GM18909 (cell line): ENCODE data around the gene CATSPER1.

Source experiments
- ATAC-seq: cut with Tn5 transposase; IDR thresholded peaks from one replicate; pipeline ENCODE4 v1.9.1; 2021; ENCODE audit warnings: mild to moderate bottlenecking; ENCODE audit not compliant: unreplicated experiment, poor library complexity

The CATSPER1 gene

GRCh38 chr11:66026017-66026529 lies at the start of gene CATSPER1:
Gene CATSPER1 (minus strand): TSS chr11:66026479. CDS start chr11:66026379, 100 bp downstream.
- ATAC-seq: no peak

DNA sequence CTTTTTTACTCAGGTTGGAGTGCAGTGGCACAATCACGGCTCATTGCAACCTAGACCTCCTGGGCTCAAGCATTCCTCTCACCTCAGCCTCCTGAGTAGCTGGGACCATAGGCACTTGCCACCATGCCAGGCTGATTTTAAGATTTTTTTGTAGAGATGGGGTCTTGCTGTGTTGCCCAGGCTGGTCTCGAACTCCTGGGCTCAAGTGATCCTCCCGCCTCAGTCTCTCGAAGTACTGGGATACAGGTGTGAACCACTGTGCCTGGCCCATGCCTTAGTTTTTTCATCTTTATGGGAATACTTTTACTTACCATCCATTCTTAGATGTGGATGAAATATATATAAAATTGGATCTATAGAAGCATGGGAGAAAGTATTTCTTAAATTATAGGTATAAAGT lies 49.0 kb upstream of the CATSPER1 start:
- ATAC-seq: no peak

DNA sequence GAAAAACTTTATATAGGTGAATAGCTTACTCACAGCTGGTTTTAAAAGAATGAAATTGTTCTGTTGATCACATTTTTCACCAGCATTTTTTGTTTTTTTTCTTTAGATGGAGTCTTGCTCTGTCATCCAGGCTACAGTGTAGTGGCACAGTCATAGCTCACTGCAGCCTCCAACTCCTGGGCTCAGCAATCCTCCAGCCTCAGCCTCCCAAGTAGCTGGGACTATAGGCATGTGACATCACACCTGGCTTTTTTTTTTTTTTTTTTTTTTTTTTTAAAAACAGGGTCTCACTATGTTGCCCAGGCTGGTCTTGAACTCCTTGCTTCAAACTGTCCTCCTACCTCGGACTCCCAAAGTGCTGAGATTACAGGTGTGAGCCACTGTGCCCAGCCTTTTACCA lies 47.4 kb upstream of the CATSPER1 start:
- ATAC-seq: no peak

DNA sequence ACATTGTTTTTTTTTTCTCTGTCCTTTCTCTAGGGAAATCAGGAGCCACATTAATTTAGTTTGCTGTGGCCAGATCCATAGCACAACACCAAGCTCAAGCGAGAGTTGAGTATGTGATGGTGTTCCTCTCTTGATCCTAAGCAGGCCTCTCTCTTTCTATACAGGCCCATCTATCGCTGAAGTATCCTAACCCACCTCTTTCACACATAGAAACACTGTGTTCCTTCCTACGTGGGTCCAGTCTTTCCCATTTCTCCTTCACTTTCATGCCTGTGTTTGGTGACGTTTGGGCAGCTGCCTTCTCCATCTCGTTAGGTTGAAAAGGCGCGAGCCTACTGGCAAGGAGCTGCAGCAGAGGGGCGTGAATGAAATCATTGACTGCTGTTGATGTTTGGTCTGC lies 46.2 kb upstream of the CATSPER1 start:
- no peak for ATAC-seq

- no peak for ATAC-seq
These were observed 45.8 kb upstream of the CATSPER1 start for GRCh38 chr11:66072081-66072480.

- ATAC-seq: no peak
These were observed 45.1 kb upstream of the CATSPER1 start for GRCh38 chr11:66071381-66071801.

DNA sequence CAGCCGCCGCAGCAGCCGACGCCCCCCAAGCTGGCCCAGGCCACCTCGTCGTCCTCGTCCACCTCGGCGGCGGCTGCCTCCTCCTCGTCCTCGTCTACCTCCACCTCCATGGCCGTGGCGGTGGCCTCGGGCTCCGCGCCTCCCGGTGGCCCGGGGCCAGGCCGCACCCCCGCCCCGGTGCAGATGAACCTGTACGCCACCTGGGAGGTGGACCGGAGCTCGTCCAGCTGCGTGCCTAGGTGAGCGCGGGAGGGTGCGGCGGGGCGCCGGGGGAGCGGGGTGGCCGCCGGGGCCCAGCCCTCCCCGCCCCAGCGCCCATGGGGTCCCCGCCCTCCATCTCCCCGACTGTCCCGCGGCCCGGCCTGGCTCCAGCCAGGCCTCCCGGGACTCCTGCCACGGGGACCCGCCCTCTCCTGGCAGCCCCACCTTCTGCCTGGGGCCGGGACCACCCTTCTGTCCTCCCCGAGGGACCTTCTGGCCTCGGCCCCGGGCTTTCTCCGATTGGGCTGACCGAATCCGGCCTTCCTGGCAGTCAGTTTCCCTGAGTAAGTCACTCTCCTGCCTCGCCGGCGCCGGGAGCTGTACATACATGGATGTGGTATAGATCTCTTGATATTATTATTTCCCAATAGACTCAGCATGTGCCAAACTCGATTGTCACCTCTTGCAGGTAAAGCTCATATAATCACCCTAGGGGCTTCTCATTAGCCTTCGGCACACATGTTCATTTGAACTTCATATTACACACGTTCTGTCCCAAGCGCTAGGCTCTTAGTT lies 44.5 kb upstream of the CATSPER1 start:
- ATAC-seq: peak; percentile 13

DNA sequence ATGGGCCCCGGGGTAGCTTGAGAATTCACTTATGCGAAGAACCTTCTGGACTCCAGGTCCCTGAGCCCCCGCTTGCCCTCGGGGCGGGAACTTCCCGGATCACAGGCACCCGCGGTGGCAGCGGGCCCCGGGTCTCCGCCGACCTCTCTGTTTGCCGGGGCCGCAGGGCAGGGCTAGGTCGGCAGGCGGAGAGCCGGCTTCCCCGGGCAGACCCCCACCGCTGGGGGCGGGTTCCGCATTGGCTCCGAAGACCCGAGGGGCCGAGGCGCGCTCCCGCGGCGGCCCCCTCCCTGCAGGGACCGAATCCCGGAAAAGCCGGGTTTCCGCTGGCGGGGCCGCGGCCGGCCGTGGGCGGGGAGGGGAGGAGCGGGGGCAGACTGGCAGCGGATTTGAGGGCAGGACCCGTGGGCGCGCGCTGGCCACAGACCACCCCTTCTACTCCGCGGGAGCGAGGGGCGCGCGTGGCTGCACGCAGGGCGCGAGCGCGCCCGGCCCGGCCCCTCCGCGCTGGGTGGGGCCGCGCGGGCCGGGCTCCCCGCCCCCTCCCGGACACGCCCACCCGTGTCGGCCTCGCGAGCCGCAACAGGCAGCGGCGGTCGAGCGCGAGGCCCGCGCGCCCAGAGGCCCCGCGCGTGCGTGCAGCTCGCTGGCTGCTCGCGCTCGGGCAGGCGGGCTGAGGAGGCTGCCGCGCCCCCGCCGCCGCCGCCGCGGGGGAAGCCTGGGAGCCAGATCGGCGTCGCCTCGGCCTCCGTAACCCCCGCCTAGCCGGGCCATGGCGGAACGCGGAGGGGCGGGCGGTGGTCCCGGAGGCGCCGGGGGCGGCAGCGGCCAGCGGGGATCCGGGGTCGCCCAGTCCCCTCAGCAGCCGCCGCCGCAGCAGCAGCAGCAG lies 43.7 kb upstream of the CATSPER1 start, which contains the start of gene PACS1:
TSS of gene PACS1 (plus strand) at position 558 of the 889 bp plus-strand sequence. CDS start at position 773, 215 bp downstream.
- peak; percentile 52 for ATAC-seq

DNA sequence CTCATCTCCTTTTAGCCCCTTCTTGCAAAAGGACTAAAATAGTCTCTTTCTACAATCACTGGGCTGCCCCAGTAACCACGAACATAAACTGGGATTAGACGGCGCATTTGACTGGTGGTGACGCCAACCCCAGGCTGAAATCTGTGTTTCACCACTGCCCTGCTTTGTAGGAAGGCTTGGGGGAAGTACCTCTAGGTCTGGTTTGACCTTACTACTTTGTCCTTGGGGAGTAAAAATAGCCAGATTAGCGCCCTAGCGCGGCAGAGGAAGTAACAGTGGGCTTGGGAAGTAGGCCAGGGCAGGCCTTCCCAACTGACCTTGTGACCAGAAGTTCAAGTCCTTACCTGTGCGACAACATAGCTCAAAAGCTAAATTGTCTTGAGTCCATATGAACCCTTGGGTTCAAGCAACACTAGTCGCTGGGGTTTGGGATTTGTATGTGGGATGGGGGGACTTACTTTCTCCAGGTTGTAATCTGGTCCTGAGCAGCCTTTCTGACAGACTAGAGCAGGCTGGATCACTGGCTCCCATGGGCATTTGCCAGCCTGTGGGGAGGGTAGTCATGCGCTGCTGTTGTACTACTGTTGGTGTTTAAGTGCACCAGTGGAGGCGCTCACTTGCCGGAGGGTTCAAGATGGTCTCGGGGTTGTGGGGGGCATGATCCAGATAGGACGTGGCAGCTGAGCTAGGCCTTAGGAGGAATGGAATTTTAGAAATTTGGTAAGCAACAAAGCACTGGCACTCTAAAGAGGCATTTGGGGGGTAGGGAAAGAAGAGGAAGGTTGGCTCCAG lies 42.8 kb upstream of the CATSPER1 start:
- ATAC-seq: peak; percentile 7

GRCh38 chr11:66068154-66068821 lies 42.0 kb upstream of the CATSPER1 start:
- ATAC-seq: no peak

DNA sequence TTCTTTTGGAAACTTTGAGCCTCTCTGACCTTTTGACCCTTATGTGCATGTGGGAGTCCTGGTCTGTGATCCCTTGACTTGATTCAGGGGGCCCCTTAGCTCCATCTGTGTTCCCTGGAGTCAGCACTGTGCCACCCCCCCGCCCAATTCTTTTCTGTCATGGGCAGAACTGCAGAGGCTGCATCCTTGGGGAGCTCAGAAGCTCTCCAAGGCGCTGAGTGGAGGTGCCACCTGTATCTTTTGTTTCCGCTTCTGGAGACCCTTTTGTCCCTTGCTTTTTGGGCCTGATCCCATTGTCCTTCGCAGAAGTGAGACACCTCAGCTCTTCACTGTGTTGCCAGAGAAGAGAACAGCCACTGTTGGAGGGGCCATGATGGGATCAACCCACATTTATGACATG lies 41.4 kb upstream of the CATSPER1 start:
- no peak for ATAC-seq

DNA sequence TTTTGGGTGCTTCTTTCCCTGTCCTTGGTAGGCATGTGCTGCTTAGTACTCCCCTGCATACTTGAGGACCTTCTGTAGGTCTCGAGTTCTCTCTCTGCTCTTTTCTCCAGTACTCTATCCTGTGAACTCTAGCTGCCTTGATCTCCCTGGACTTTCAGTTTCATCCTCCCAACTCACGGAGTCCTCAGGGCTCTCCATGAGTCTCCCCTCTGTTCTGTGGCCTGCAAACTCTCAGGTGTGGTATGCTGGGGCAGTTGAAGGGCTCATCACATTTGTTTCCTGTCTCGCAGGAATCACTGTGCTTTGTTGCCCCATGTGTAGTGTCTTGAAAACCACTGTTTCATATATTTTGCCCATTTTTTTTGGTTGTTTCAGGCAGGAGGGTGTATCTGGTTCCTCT lies 40.5 kb upstream of the CATSPER1 start:
- ATAC-seq: no peak

GRCh38 chr11:66064571-66064970 lies 38.3 kb upstream of the CATSPER1 start:
- no peak for ATAC-seq

- ATAC-seq: no peak
These were observed 37.6 kb upstream of the CATSPER1 start for GRCh38 chr11:66063900-66064299.

DNA sequence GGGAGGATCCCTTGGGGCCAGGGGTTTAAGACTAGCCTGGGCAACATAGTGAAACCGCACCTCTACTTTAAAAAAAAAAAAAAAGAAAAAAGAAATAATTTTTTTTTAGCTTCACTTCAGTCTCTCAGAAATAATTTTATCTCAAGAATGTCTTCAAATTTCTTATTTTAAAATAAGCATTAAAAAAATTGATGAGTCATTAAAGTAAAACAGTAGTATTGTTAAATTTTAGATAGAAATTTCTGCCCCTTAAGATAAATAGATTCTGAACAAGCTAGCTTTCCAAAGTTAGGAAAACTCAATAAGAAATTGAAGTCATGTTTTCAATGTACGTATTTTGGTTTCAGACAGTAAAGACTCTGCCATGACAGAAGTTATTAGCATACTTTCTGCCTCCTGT lies 36.1 kb upstream of the CATSPER1 start:
- ATAC-seq: no peak

GRCh38 chr11:66061268-66061667 lies 35.0 kb upstream of the CATSPER1 start:
- no peak for ATAC-seq

- ATAC-seq: no peak
These were observed 33.8 kb upstream of the CATSPER1 start for GRCh38 chr11:66059966-66060680.

GRCh38 chr11:66056501-66056900 lies 30.2 kb upstream of the CATSPER1 start:
- no peak for ATAC-seq

- ATAC-seq: no peak
These were observed 28.7 kb upstream of the CATSPER1 start for GRCh38 chr11:66055021-66055420.
